HepG2 (cell line): ENCODE data around the gene TLR4. TPM values are rescaled to one million over a fixed set of nuclear protein-coding genes. Genes with fewer than 3 reads are reported as not detected.

Experiments used
- ATAC-seq: fragments of 200-7000 bp; cut with Tn5 transposase; 3 replicates; pipeline ENCODE4 v1.9.1; 2020; ENCODE audit warnings: mild to moderate bottlenecking, moderate library complexity
- BruUV-seq: library from RNA; stranded (reverse); fragments of 400-500 nt; replicated peaks from 2 replicates; lab custom pipeline; 2021; lab: Mats Ljungman, UMichigan
- CTCF ChIA-PET: fragments of 300-600 bp; formaldehyde crosslinking; extraction: SDS; loops from one replicate; lab custom pipeline; 2021; ENCODE audit warnings: low total read pairs, inconsistent platforms, low intra/inter-chr PET ratio; lab: Yijun Ruan, JAX
- POLR2A ChIA-PET: fragments of 350-600 bp; sonication (Branson Sonifier 250); formaldehyde crosslinking; loops from one replicate; lab custom pipeline; 2020; ENCODE audit warnings: antibody characterized with exemption, inconsistent platforms; lab: Yijun Ruan, JAX
- DNase-seq: peaks from one replicate; pipeline ENCODE4 v3.0.0-alpha.2; 2015; ENCODE audit warnings: low spot score
- FAIRE-seq: peaks from 3 replicates; lab custom pipeline; 2011; peaks lifted over from hg19 to GRCh38; lab: Jason Lieb, UNC
- H2AFZ ChIP-seq: one replicate; pipeline ENCODE4 v1.6.1; 2011; ENCODE audit warnings: low read length, inconsistent platforms
- H3K27ac ChIP-seq: fragments of 300-600 bp; 3 replicates; pipeline ENCODE4 v1.8.0; 2011; ENCODE audit warnings: mixed run types, mild to moderate bottlenecking, mixed read lengths, low read length, inconsistent platforms; ENCODE audit not compliant: insufficient read depth; ENCODE audit errors: extremely low read length
- H3K27me3 ChIP-seq, 2 experiments: fragments of 200-600 bp in 1 of 2; 2 replicates in 1 of 2; 3 replicates in 1 of 2; pipeline versions ENCODE4 v1.6.0 to v1.8.0; 2011; ENCODE audit warnings: low read length in 2 of 2, mild to moderate bottlenecking in 2 of 2, moderate library complexity in 2 of 2, inconsistent platforms in 1 of 2; ENCODE audit not compliant: insufficient read depth in 2 of 2, control insufficient read depth in 1 of 2
- H3K36me3 ChIP-seq, 2 experiments: fragments of 200-600 bp in 1 of 2; replicated peaks in 1 of 2; 2 replicates in 1 of 2; 3 replicates in 1 of 2; pipeline versions ENCODE4 v1.5.1 to v1.8.0; 2011; ENCODE audit warnings: low read length in 2 of 2, inconsistent platforms in 1 of 2; ENCODE audit not compliant: insufficient read depth in 2 of 2, control insufficient read depth in 1 of 2
- H3K4me1 ChIP-seq: 2 replicates; pipeline ENCODE4 v1.5.1; 2012; ENCODE audit warnings: low read length, inconsistent platforms; ENCODE audit not compliant: insufficient read depth
- H3K4me2 ChIP-seq: 2 replicates; pipeline ENCODE4 v1.6.0; 2011; ENCODE audit warnings: low read depth, low read length, inconsistent platforms
- H3K4me3 ChIP-seq, 3 experiments: fragments of 200-600 bp in 1 of 3; sonication (generic), shearing (Covaris generic) in 1 of 3; replicated peaks in 1 of 3; 2 replicates each; pipeline ENCODE4 v1.5.1; 2011 to 2016; ENCODE audit warnings: low read length in 3 of 3, inconsistent platforms in 2 of 3, low read depth in 2 of 3, mild to moderate bottlenecking in 2 of 3, control low read depth in 1 of 3, mixed read lengths in 1 of 3; ENCODE audit not compliant: insufficient read depth in 1 of 3
- H3K79me2 ChIP-seq: one replicate; pipeline ENCODE4 v1.6.1; 2011; ENCODE audit warnings: low read length, inconsistent platforms; ENCODE audit not compliant: insufficient read depth
- H3K9ac ChIP-seq: 2 replicates; pipeline ENCODE4 v1.6.0; 2011; ENCODE audit warnings: mild to moderate bottlenecking, low read depth, low read length, inconsistent platforms; ENCODE audit not compliant: insufficient read depth
- H3K9me3 ChIP-seq: 2 replicates; pipeline ENCODE4 v1.5.1; 2012; ENCODE audit warnings: mild to moderate bottlenecking, low read length
- H4K20me1 ChIP-seq: 2 replicates; pipeline ENCODE4 v1.6.0; 2011; ENCODE audit warnings: inconsistent platforms, mild to moderate bottlenecking, low read length, moderate library complexity; ENCODE audit not compliant: insufficient read depth
- CREBL2 ChIP-seq: sonication (generic); formaldehyde crosslinking; IDR thresholded peaks from 2 replicates; pipeline ENCODE4 v1.8.1; 2023; ENCODE audit warnings: missing genetic modification reagents, mild to moderate bottlenecking, borderline replicate concordance
- FOXC1 ChIP-seq: sonication (generic); formaldehyde crosslinking; IDR thresholded peaks from 2 replicates; pipeline ENCODE4 v1.8.0; 2022; ENCODE audit warnings: mild to moderate bottlenecking, missing genetic modification reagents, borderline replicate concordance
- HMG20B ChIP-seq: conservative IDR thresholded peaks from 2 replicates; pipeline ENCODE4 v1.6.1; 2016; ENCODE audit warnings: missing genetic modification reagents, missing compliant biosample characterization
- IRF9 ChIP-seq: sonication (generic); formaldehyde crosslinking; IDR thresholded peaks from 2 replicates; pipeline ENCODE4 v1.8.0; 2022; ENCODE audit warnings: missing genetic modification reagents, mild to moderate bottlenecking, borderline replicate concordance
- JUN ChIP-seq: sonication (generic); formaldehyde crosslinking; IDR thresholded peaks from 2 replicates; pipeline ENCODE4 v1.4.0; 2020; ENCODE audit warnings: mild to moderate bottlenecking, missing genetic modification reagents
- KDM2A ChIP-seq: sonication (generic); formaldehyde crosslinking; IDR thresholded peaks from 2 replicates; pipeline ENCODE4 v1.4.0; 2020; ENCODE audit warnings: low read depth, missing genetic modification reagents, borderline replicate concordance
- KLF13 ChIP-seq: sonication (generic); formaldehyde crosslinking; IDR thresholded peaks from 2 replicates; pipeline ENCODE4 v1.4.0; 2020; ENCODE audit warnings: mild to moderate bottlenecking, missing genetic modification reagents
- MAZ ChIP-seq, 2 experiments: sonication (generic) in 1 of 2; formaldehyde crosslinking in 1 of 2; IDR thresholded peaks; 2 replicates each; pipeline versions ENCODE4 v1.5.0 to v1.6.1; 2012 to 2020; ENCODE audit warnings: low read depth in 2 of 2, mild to moderate bottlenecking in 2 of 2, borderline replicate concordance in 1 of 2, improper control_type of control experiment in 1 of 2, low read length in 1 of 2, missing genetic modification reagents in 1 of 2, moderate library complexity in 1 of 2
- PBX2 ChIP-seq: IDR thresholded peaks from 2 replicates; pipeline ENCODE4 v1.6.1; 2016; ENCODE audit warnings: control low read depth
- PHB2 ChIP-seq: fragments of 450-650 bp; IDR thresholded peaks from 2 replicates; pipeline ENCODE4 v1.6.1; 2018; ENCODE audit not compliant: partially characterized antibody
- RBM39 ChIP-seq: fragments of 200-400 bp; formaldehyde crosslinking; IDR thresholded peaks from one replicate; pipeline ENCODE4 v1.6.1; 2018; ENCODE audit warnings: antibody characterized with exemption, mild to moderate bottlenecking, low read depth, low read length; ENCODE audit not compliant: poor library complexity, severe bottlenecking
- SALL2 ChIP-seq: sonication (generic); formaldehyde crosslinking; IDR thresholded peaks from 2 replicates; pipeline ENCODE4 v1.8.1; 2023; ENCODE audit warnings: mild to moderate bottlenecking, missing genetic modification reagents, inconsistent platforms
- ZFYVE20 ChIP-seq: sonication (generic); formaldehyde crosslinking; IDR thresholded peaks from 2 replicates; pipeline ENCODE4 v1.8.0; 2023; ENCODE audit warnings: low read depth, mild to moderate bottlenecking, moderate library complexity, missing genetic modification reagents, borderline replicate concordance
- ZNF138 ChIP-seq: sonication (generic); formaldehyde crosslinking; IDR thresholded peaks from 2 replicates; pipeline ENCODE4 v1.5.0; 2020; ENCODE audit warnings: mild to moderate bottlenecking, low read depth, missing genetic modification reagents
- ZNF253 ChIP-seq: sonication (generic); formaldehyde crosslinking; IDR thresholded peaks from 2 replicates; pipeline ENCODE4 v1.8.0; 2022; ENCODE audit warnings: mild to moderate bottlenecking, missing genetic modification reagents, borderline replicate concordance
- ZNF256 ChIP-seq: sonication (generic); formaldehyde crosslinking; conservative IDR thresholded peaks from 2 replicates; pipeline ENCODE4 v1.4.0; 2020; ENCODE audit warnings: missing genetic modification reagents
- WGBS: methylation state at CpG from one replicate; pipeline ENCODE4 v1.1.6; 2017; ENCODE audit warnings: low lambda C conversion rate; 5-methylcytosine and 5-hydroxymethylcytosine counted together
- in situ Hi-C: cut with HindIII; loops from 2 replicates; pipeline ENCODE4 v1.10.0; 2017; ENCODE audit warnings: low pct_unique_long_range_greater_than_20kb; ENCODE audit not compliant: extremely low pct_ligation_motif_present
- intact Hi-C: fragments of 100-400 bp; cut with micrococcal nuclease; formaldehyde crosslinking; loops from one replicate; pipeline ENCODE4 v1.10.0; 2022; ENCODE audit not compliant: unreplicated experiment
- polyA plus RNA-seq, 8 experiments: library from polyadenylated mRNA; depleted of rRNA in 3 of 8; stranded (reverse) in 7 of 8; unstranded in 1 of 8; fragments of >200 nt; fragmentation: Illumina TruSeq in 4 of 8; extraction: Trizol in 4 of 8; gene quantifications; 2 replicates each; pipeline versions ENCODE4 v1.2.1 to v1.2.3, GENCODE V29; 2011 to 2016; ENCODE audit warnings: low read depth in 4 of 8, missing spikeins in 1 of 8, mixed read lengths in 1 of 8; ENCODE audit not compliant: insufficient read depth in 1 of 8
- total RNA-seq, 5 experiments: library from RNA; depleted of rRNA; stranded (reverse); fragments of >200 nt; fragmentation: Illumina TruSeq; extraction: Trizol; gene quantifications; 2 replicates each; pipeline ENCODE4 v1.2.3, GENCODE V29; 2016; ENCODE audit warnings: low read depth in 1 of 5

Gene TLR4
- total and polyA plus RNA-seq, 2 of the 13 experiments (the other 11 are each of a cell fraction or from before 2014, with no cell fraction given): 0.07 to 0.22 TPM

DNA sequence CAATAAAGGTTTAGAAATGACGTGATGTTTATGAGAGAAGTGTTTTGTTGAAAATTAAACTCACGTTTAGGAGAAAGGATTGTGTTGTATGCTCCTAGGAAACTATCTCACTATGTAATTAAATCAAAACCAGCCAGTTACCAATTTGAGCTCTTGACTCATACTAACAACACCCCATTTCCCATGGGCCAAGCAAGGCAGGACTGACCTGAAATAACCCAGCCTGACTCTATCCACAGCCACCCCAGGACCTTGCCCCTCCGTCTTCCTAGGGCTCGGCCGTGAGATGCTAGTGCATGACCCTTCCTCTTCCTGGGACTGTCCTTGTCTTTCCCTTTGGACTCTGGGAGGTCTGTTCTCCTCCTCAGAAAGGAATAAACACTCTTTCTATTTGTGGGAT, 16.4 kb downstream of the TLR4 start:
- in situ Hi-C loops: no loop called here
- Histone ChIP-seq H3K4me3 (no peak overlapping the region), H3K4me1 (no peaks in the 10 kb centered on the region), H3K36me3 (no peaks in the 10 kb centered on the region), H3K27me3 (no peaks in the 10 kb centered on the region), H3K9ac (no peak overlapping the region), H3K27ac (no peak overlapping the region), H3K9me3 (no peaks in the 10 kb centered on the region), H2AFZ (no peak overlapping the region), H3K79me2 (no peaks in the 10 kb centered on the region), H4K20me1 (no peaks in the 10 kb centered on the region), H3K4me2 (no peak overlapping the region)
- CTCF ChIA-PET: no interaction called here
- FAIRE-seq (no peak), DNase-seq (no peak), ATAC-seq (no peak)
- 3% methylated on average over 5 of the region's 5 CpGs for WGBS
- no TSS peak for BruUV-seq
- POLR2A ChIA-PET: no interaction called here
- TF ChIP-seq KDM2A (CRISPR knock-in tag) (no peak), ZFYVE20 (CRISPR knock-in tag) (no peak), PHB2 (no peak), KLF13 (CRISPR knock-in tag) (no peak), JUN (CRISPR knock-in tag) (no peak), HMG20B (CRISPR knock-in tag) (no peak), IRF9 (CRISPR knock-in tag) (no peak), ZNF138 (CRISPR knock-in tag) (no peak), PBX2 (CRISPR knock-in tag) (no peak), ZNF253 (CRISPR knock-in tag) (no peak), CREBL2 (no peak), FOXC1 (CRISPR knock-in tag) (no peak), RBM39 (no peak), MAZ (IDR thresholded peaks at IDR 0.05; ENCODE audit: borderline replicate concordance, low read depth, low read length) (no peak), MAZ (CRISPR knock-in tag; IDR thresholded peaks at IDR 0.05; ENCODE audit: low read depth) (no peak), SALL2 (no peak), ZNF256 (CRISPR knock-in tag) (no peak)
- intact Hi-C loops: no loop called here
